DOHH2 (cell line): ENCODE data around the gene PLXNC1.

Experiments used
- H3F3A ChIP-seq: fragments of 200-600 bp; sonication (generic), shearing (Covaris generic); 2 replicates; pipeline ENCODE4 v1.6.0; 2016; ENCODE audit warnings: antibody characterized with exemption, mild to moderate bottlenecking; ENCODE audit not compliant: control insufficient read depth, insufficient read depth
- H3K27ac ChIP-seq: fragments of 200-600 bp; sonication (generic); 2 replicates; pipeline ENCODE4 v1.5.1; 2014; ENCODE audit warnings: low read depth, mild to moderate bottlenecking, low read length, moderate library complexity
- H3K27me3 ChIP-seq: fragments of 200-600 bp; sonication (generic); 2 replicates; pipeline ENCODE4 v1.6.1; 2014; ENCODE audit warnings: mild to moderate bottlenecking, low read length, mixed read lengths; ENCODE audit not compliant: control insufficient read depth
- H3K36me3 ChIP-seq: fragments of 200-600 bp; sonication (generic); 2 replicates; pipeline ENCODE4 v1.6.1; 2014; ENCODE audit warnings: mild to moderate bottlenecking, low read length, moderate library complexity, mixed read lengths; ENCODE audit not compliant: control insufficient read depth
- H3K4me1 ChIP-seq: fragments of 200-600 bp; sonication (generic); 2 replicates; pipeline ENCODE4 v1.6.1; 2014; ENCODE audit warnings: mild to moderate bottlenecking, low read length, mixed read lengths; ENCODE audit not compliant: control insufficient read depth
- H3K4me2 ChIP-seq: fragments of 200-600 bp; sonication (generic); 2 replicates; pipeline ENCODE4 v1.6.0; 2014; ENCODE audit warnings: mild to moderate bottlenecking, low read length, moderate library complexity
- H3K4me3 ChIP-seq: fragments of 200-600 bp; sonication (generic); 2 replicates; pipeline ENCODE4 v1.5.1; 2014; ENCODE audit warnings: mild to moderate bottlenecking, low read length, mixed read lengths
- H3K79me2 ChIP-seq: fragments of 200-600 bp; sonication (generic); 2 replicates; pipeline ENCODE4 v1.6.1; 2014; ENCODE audit warnings: mild to moderate bottlenecking, low read length, mixed read lengths; ENCODE audit not compliant: control insufficient read depth
- H3K9me2 ChIP-seq: fragments of 200-600 bp; sonication (generic); replicated peaks from 2 replicates; pipeline ENCODE4 v1.6.1; 2014; ENCODE audit warnings: mild to moderate bottlenecking, low read length, mixed read lengths; ENCODE audit not compliant: control insufficient read depth
- H3K9me3 ChIP-seq: fragments of 200-600 bp; sonication (generic); 2 replicates; pipeline ENCODE4 v1.6.1; 2014; ENCODE audit warnings: antibody characterized with exemption, low read length, mixed read lengths; ENCODE audit not compliant: control insufficient read depth, insufficient read depth
- H4K20me1 ChIP-seq: fragments of 200-600 bp; sonication (generic); 2 replicates; pipeline ENCODE4 v1.6.0; 2014; ENCODE audit warnings: low read depth, mild to moderate bottlenecking, antibody characterized with exemption, low read length, moderate library complexity; ENCODE audit not compliant: control insufficient read depth, insufficient read depth
- CTCF ChIP-seq: fragments of 200-600 bp; sonication (generic); IDR thresholded peaks from one replicate; pipeline ENCODE4 v1.5.1; 2014; ENCODE audit warnings: antibody characterized with exemption, mild to moderate bottlenecking, low read depth, low read length; ENCODE audit not compliant: poor library complexity, severe bottlenecking
- EZH2phosphoT487 ChIP-seq: fragments of 200-600 bp; sonication (generic); IDR thresholded peaks from 2 replicates; pipeline ENCODE4 v1.6.1; 2017; ENCODE audit warnings: borderline replicate concordance, mild to moderate bottlenecking, antibody characterized with exemption, low read length, moderate library complexity, mixed read lengths

PLXNC1 gene

GRCh38 chr12:94320109-94320508 is 171.7 kb downstream of the PLXNC1 start:
- H3K27me3 ChIP-seq: no peaks in the 10 kb centered on the region
- H3K27ac ChIP-seq: no peak overlapping the region
- H4K20me1 ChIP-seq: no peaks in the 10 kb centered on the region
- TF ChIP-seq EZH2phosphoT487 (no peak), CTCF (no peak)
- H3K36me3 ChIP-seq: peaks cover 34% of the 10 kb centered on the region
- H3K9me3 ChIP-seq: peaks cover 38% of the 10 kb centered on the region
- no peak overlapping the region for H3K4me2 ChIP-seq
- no peaks in the 10 kb centered on the region for H3F3A ChIP-seq
- H3K4me3 ChIP-seq: no peak overlapping the region
- H3K4me1 ChIP-seq: peaks cover 15% of the 10 kb centered on the region
- no peaks in the 10 kb centered on the region for H3K79me2 ChIP-seq
- no peaks in the 10 kb centered on the region for H3K9me2 ChIP-seq

- Histone ChIP-seq H4K20me1 (no peaks in the 10 kb centered on the region), H3K27ac (no peak overlapping the region), H3F3A (no peaks in the 10 kb centered on the region), H3K27me3 (no peaks in the 10 kb centered on the region), H3K79me2 (no peaks in the 10 kb centered on the region), H3K9me2 (no peaks in the 10 kb centered on the region), H3K36me3 (peaks cover 47% of the 10 kb centered on the region), H3K4me1 (peaks cover 15% of the 10 kb centered on the region), H3K4me3 (no peak overlapping the region), H3K9me3 (peaks cover 38% of the 10 kb centered on the region), H3K4me2 (no peak overlapping the region)
- no peak for TF ChIP-seq CTCF
- no peak for TF ChIP-seq EZH2phosphoT487
Observed at GRCh38 chr12:94322346-94322745, 174.0 kb downstream of the PLXNC1 start.

- Histone ChIP-seq H3K4me1 (no peaks in the 10 kb centered on the region), H3K27ac (no peak overlapping the region), H3F3A (no peaks in the 10 kb centered on the region), H3K9me3 (peaks cover 14% of the 10 kb centered on the region), H4K20me1 (no peaks in the 10 kb centered on the region), H3K36me3 (peaks cover 54% of the 10 kb centered on the region), H3K27me3 (no peaks in the 10 kb centered on the region), H3K4me2 (no peak overlapping the region), H3K79me2 (no peaks in the 10 kb centered on the region), H3K4me3 (no peak overlapping the region), H3K9me2 (no peaks in the 10 kb centered on the region)
- TF ChIP-seq CTCF: no peak
- no peak for TF ChIP-seq EZH2phosphoT487
Observed at GRCh38 chr12:94326234-94326633, 177.9 kb downstream of the PLXNC1 start.

GRCh38 chr12:94326727-94327126 is 178.3 kb downstream of the PLXNC1 start:
- peaks cover 52% of the 10 kb centered on the region for H3K36me3 ChIP-seq

More at GRCh38 chr12:94326727-94327126, 178.3 kb downstream of the PLXNC1 start:
- Histone ChIP-seq H3K9me3 (peaks cover 9% of the 10 kb centered on the region; the same call in 1 of the 2 replicates), H3F3A (no peaks in the 10 kb centered on the region), H3K9me2 (no peaks in the 10 kb centered on the region), H3K4me3 (no peak overlapping the region), H3K27ac (no peak overlapping the region), H4K20me1 (no peaks in the 10 kb centered on the region), H3K4me2 (no peak overlapping the region), H3K27me3 (no peaks in the 10 kb centered on the region), H3K79me2 (no peaks in the 10 kb centered on the region), H3K4me1 (no peaks in the 10 kb centered on the region)
- TF ChIP-seq CTCF: no peak
- TF ChIP-seq EZH2phosphoT487: no peak
